Left ventricle myocardium inferior (tissue), 1 donor: ENCODE results near the gene HOXC5. TPM values are rescaled to one million over a fixed set of nuclear protein-coding genes. Genes with fewer than 3 reads are reported as not detected.

ENCODE experiments used
- DNase-seq: peaks from one replicate; pipeline ENCODE4 v3.0.0-alpha.2; 2020
- H3K27ac ChIP-seq: fragments of 200-600 bp; replicated peaks from 2 replicates; pipeline ENCODE4 v1.8.0; 2021
- H3K27me3 ChIP-seq: fragments of 200-600 bp; 2 replicates; pipeline ENCODE4 v1.8.0; 2021; ENCODE audit warnings: low read depth
- H3K36me3 ChIP-seq: fragments of 200-600 bp; 2 replicates; pipeline ENCODE4 v1.8.0; 2021
- H3K4me1 ChIP-seq: fragments of 200-600 bp; 2 replicates; pipeline ENCODE4 v1.8.0; 2021
- H3K4me3 ChIP-seq: fragments of 200-600 bp; 2 replicates; pipeline ENCODE4 v1.8.0; 2021; ENCODE audit warnings: mild to moderate bottlenecking, moderate library complexity
- H3K9me3 ChIP-seq: fragments of 200-600 bp; replicated peaks from 2 replicates; pipeline ENCODE4 v1.8.0; 2021
- CTCF ChIP-seq: fragments of 200-600 bp; IDR thresholded peaks from 2 replicates; pipeline ENCODE4 v1.8.0; 2021; ENCODE audit warnings: antibody characterized with exemption, mild to moderate bottlenecking, borderline replicate concordance
- intact Hi-C: fragments of 100-400 bp; cut with micrococcal nuclease; formaldehyde crosslinking; loops from one replicate; pipeline ENCODE4 v1.11.0; 2022
- total RNA-seq: library from RNA; stranded (reverse); fragmentation: NEBNext Ultra II Directional; extraction: Animal tissue kit (Norgen Biotek cat#: 25700); gene quantifications from one replicate; pipeline ENCODE4 v1.2.1, GENCODE V29; 2021
- donor health status: DM: no; HTN: yes; CAD: no; lungs with severe emphysema.

The HOXC5 gene
- total RNA-seq, 1 donor from 2014 or later: not detected

GRCh38 chr12:54017878-54018467 is 14.9 kb upstream of the HOXC5 start:
- peak overlapping the region; percentile 66 for H3K4me3 ChIP-seq
- H3K36me3 ChIP-seq: no peaks in the 10 kb centered on the region
- peak; percentile 43 for DNase-seq
- no peaks in the 10 kb centered on the region for H3K9me3 ChIP-seq
- peaks cover 48% of the 10 kb centered on the region for H3K4me1 ChIP-seq
- no peak for TF ChIP-seq CTCF
- no peak overlapping the region for H3K27ac ChIP-seq
- intact Hi-C loops: no loop called here
- peaks cover 100% of the 10 kb centered on the region for H3K27me3 ChIP-seq

- no peaks in the 10 kb centered on the region for H3K36me3 ChIP-seq
- H3K4me3 ChIP-seq: peak overlapping the region; percentile 66
- DNase-seq: no peak
- peaks cover 100% of the 10 kb centered on the region for H3K27me3 ChIP-seq
- H3K27ac ChIP-seq: no peak overlapping the region
- no peaks in the 10 kb centered on the region for H3K9me3 ChIP-seq
- intact Hi-C loops: no loop called here
- TF ChIP-seq CTCF: no peak
- H3K4me1 ChIP-seq: peaks cover 48% of the 10 kb centered on the region
Observed at GRCh38 chr12:54018468-54018984, 14.3 kb upstream of the HOXC5 start.

GRCh38 chr12:54019091-54019811 is 13.6 kb upstream of the HOXC5 start:
- Histone ChIP-seq H3K4me3 (peak overlapping the region; percentile 66), H3K27me3 (peaks cover 100% of the 10 kb centered on the region), H3K36me3 (no peaks in the 10 kb centered on the region), H3K4me1 (peaks cover 47% of the 10 kb centered on the region), H3K27ac (peak overlapping the region; percentile 74), H3K9me3 (no peaks in the 10 kb centered on the region)
- intact Hi-C loops: no loop called here
- TF ChIP-seq CTCF: no peak
- no peak for DNase-seq

GRCh38 chr12:54019924-54020590 is 12.8 kb upstream of the HOXC5 start:
- intact Hi-C loops: no loop called here
- Histone ChIP-seq H3K27ac (peak overlapping the region; percentile 74), H3K4me3 (peak overlapping the region; percentile 40), H3K36me3 (no peaks in the 10 kb centered on the region), H3K9me3 (no peaks in the 10 kb centered on the region), H3K4me1 (peaks cover 41% of the 10 kb centered on the region), H3K27me3 (peaks cover 100% of the 10 kb centered on the region)
- no peak for DNase-seq
- no peak for TF ChIP-seq CTCF

GRCh38 chr12:54020591-54021405 is 12.1 kb upstream of the HOXC5 start:
- peaks cover 41% of the 10 kb centered on the region for H3K4me1 ChIP-seq
- H3K27me3 ChIP-seq: peaks cover 100% of the 10 kb centered on the region
- no peak for DNase-seq
- no peaks in the 10 kb centered on the region for H3K36me3 ChIP-seq
- peak overlapping the region; percentile 40 for H3K4me3 ChIP-seq
- TF ChIP-seq CTCF: no peak
- H3K9me3 ChIP-seq: no peaks in the 10 kb centered on the region
- intact Hi-C loops: no loop called here
- H3K27ac ChIP-seq: peak overlapping the region; percentile 74
